Natural killer cell (primary cell): Measurements from ENCODE around the gene ALAS2. TPM values are rescaled to one million over a fixed set of nuclear protein-coding genes. Genes with fewer than 3 reads are reported as not detected.

Experiments used
- ATAC-seq, 3 donors: fragments of 150-1000 bp in 2 of 3; fragments of 200-7000 bp in 1 of 3; cut with Tn5 transposase; 1 replicate in 1 of 3; 2 replicates in 2 of 3; pipeline ENCODE4 v1.10.0; 2021; ENCODE audit warnings: mild to moderate bottlenecking in 2 of 3, moderate library complexity in 2 of 3
- DNase-seq, 2 donors: peaks; one replicate each; pipeline versions ENCODE4 v3.0.0 to v3.0.0-alpha.2; 2013 to 2021; ENCODE audit warnings: mixed read lengths in 1 of 2
- H3K27ac ChIP-seq: one replicate; pipeline ENCODE4 v1.5.1; 2013; ENCODE audit warnings: mild to moderate bottlenecking, low read length
- H3K27me3 ChIP-seq: one replicate; pipeline ENCODE4 v1.6.1; 2013; ENCODE audit warnings: low read length; ENCODE audit not compliant: control insufficient read depth, insufficient read depth
- H3K36me3 ChIP-seq: one replicate; pipeline ENCODE4 v1.6.1; 2013; ENCODE audit warnings: low read length; ENCODE audit not compliant: control insufficient read depth, insufficient read depth
- H3K4me1 ChIP-seq: one replicate; pipeline ENCODE4 v1.6.1; 2013; ENCODE audit warnings: low read length; ENCODE audit not compliant: control insufficient read depth, insufficient read depth
- H3K4me3 ChIP-seq: one replicate; pipeline ENCODE4 v1.5.1; 2013; ENCODE audit warnings: low read length
- H3K9me3 ChIP-seq: one replicate; pipeline ENCODE4 v1.6.1; 2013; ENCODE audit warnings: low read length; ENCODE audit not compliant: control insufficient read depth, insufficient read depth
- H3K27ac Mint-ChIP-seq, 2 donors: one replicate each; pipeline ENCODE4 v1.8.0; 2022; ENCODE audit warnings: mild to moderate bottlenecking in 2 of 2, mixed read lengths in 2 of 2, moderate library complexity in 1 of 2
- H3K27me3 Mint-ChIP-seq, 2 donors: one replicate each; pipeline ENCODE4 v1.8.0; 2022; ENCODE audit warnings: low read depth in 2 of 2, mixed read lengths in 2 of 2
- H3K36me3 Mint-ChIP-seq: one replicate; pipeline ENCODE4 v1.8.0; 2022; ENCODE audit warnings: mixed read lengths
- H3K4me1 Mint-ChIP-seq, 2 donors: one replicate each; pipeline ENCODE4 v1.8.0; 2022; ENCODE audit warnings: mixed read lengths in 2 of 2
- H3K4me3 Mint-ChIP-seq: one replicate; pipeline ENCODE4 v1.8.0; 2022; ENCODE audit warnings: mild to moderate bottlenecking, moderate library complexity, mixed read lengths
- H3K9me3 Mint-ChIP-seq, 2 donors: one replicate each; pipeline ENCODE4 v1.8.0; 2022; ENCODE audit warnings: mixed read lengths in 2 of 2
- CTCF ChIP-seq: fragments of 200-600 bp; IDR thresholded peaks from one replicate; pipeline ENCODE4 v1.8.0; 2022; ENCODE audit warnings: antibody characterized with exemption
- WGBS: methylation state at CpG from one replicate; pipeline ENCODE4 v1.1.7; 2013; ENCODE audit warnings: missing lambda C conversion rate; ENCODE audit not compliant: insufficient coverage; 5-methylcytosine and 5-hydroxymethylcytosine counted together
- intact Hi-C: fragments of 100-400 bp; cut with micrococcal nuclease; formaldehyde crosslinking; loops from one replicate; pipeline ENCODE4 v1.14.2; 2022
- total RNA-seq, 4 donors: library from RNA; stranded (reverse); fragments of 120-200 nt in 1 of 4; gene quantifications; one replicate each; pipeline versions ENCODE4 v1.2.3 to v1.2.4, GENCODE V29; 2013 to 2022

The ALAS2 gene
- total RNA-seq, 3 donors from 2014 or later (not counting 1 experiment from before 2014, with no cell fraction given), result not detected

DNA sequence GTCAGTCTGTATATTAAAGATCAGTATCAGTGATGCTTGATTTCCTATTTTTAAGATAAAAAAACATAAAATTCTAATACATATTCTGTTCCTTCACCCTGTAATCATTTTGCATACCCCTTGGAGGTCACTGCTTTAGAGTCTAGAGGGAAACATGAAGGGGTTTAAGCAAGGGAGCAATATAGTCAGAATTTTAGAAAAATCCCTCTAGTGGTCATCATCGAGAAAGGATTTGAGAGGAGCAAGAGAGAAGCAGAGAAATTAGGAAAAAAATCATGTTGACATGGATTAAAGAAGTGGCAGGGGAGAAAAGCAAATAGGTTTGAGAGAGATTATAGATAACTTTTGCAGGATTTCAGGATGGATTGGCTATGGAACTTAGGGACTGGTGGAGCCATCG, 19.5 kb downstream of the ALAS2 start:
- Histone ChIP-seq H3K9me3 (no peaks in the 10 kb centered on the region), H3K27ac (no peak overlapping the region), H3K4me1 (peaks cover 12% of the 10 kb centered on the region), H3K27me3 (no peaks in the 10 kb centered on the region), H3K4me3 (no peak overlapping the region), H3K36me3 (no peaks in the 10 kb centered on the region)
- no peak for ATAC-seq
- intact Hi-C loops, result no loop called here
- Mint-ChIP-seq H3K9me3 (no peaks in the 10 kb centered on the region), H3K36me3 (no peaks in the 10 kb centered on the region), H3K4me1 (peaks cover 0 to 5% of the 10 kb centered on the region in 2 donors), H3K27me3 (no peaks in the 10 kb centered on the region), H3K27ac (no peak overlapping the region), H3K4me3 (no peak overlapping the region)
- WGBS, result 38% methylated on average over 2 of the region's 2 CpGs
- TF ChIP-seq CTCF, result no peak
- DNase-seq, result no peak

DNA sequence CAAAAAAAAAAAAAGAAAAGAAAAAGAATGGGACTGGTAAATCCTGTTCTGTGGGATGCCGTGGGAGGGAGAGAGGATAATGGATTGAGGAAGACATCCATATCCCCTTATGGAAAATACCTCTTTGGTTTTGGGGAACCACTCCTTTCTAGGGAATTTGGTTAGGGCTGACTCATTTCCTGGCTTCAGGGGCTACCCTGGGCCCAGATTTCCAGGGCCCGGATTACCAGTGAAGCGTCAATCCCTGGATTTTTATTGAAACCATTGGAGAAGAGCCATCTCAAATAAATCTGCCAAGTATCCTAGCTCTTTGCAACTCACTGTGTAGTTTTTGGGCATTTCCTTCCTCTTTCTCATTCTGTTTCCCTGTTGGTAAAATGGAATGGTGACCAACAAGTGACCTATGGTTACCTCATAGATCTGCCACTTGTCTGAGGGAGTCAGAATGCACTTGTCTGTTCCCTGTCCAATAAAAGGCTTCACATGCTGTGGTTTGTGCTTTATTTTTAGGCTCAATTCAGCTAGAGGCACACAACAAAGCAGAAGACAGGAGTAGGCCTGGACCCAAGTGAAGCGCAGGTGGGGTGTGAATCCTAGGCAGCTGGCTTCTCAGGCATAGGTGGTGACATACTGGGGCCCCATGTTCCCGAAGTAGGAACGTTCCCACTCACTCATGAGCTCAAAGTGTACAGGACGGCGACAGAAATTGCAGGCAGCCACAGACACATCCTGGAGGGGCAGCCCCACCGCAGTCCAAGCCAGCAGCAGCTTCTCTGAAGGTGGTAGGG, 22.0 kb downstream of the ALAS2 start:
- TF ChIP-seq CTCF, result no peak
- Histone ChIP-seq H3K4me1 (peaks cover 21% of the 10 kb centered on the region), H3K27me3 (no peaks in the 10 kb centered on the region), H3K9me3 (no peaks in the 10 kb centered on the region), H3K27ac (no peak overlapping the region), H3K4me3 (no peak overlapping the region), H3K36me3 (peaks cover 9% of the 10 kb centered on the region)
- peak in 1 of 3 donors; percentile 38 for ATAC-seq
- H3K4me1 Mint-ChIP-seq, result peaks cover 0 to 8% of the 10 kb centered on the region in 2 donors
- H3K9me3 Mint-ChIP-seq, result no peaks in the 10 kb centered on the region
- H3K27ac Mint-ChIP-seq, result peak overlapping the region in 1 of 2 donors; percentile 37
- H3K36me3 Mint-ChIP-seq, result no peaks in the 10 kb centered on the region
- H3K27me3 Mint-ChIP-seq, result no peaks in the 10 kb centered on the region
- intact Hi-C loops, result no loop called here
- WGBS, result 22% methylated on average over 7 of the region's 9 CpGs
- H3K4me3 Mint-ChIP-seq, result no peak overlapping the region
- DNase-seq, result peak in 1 of 2 donors; percentile 14

DNA sequence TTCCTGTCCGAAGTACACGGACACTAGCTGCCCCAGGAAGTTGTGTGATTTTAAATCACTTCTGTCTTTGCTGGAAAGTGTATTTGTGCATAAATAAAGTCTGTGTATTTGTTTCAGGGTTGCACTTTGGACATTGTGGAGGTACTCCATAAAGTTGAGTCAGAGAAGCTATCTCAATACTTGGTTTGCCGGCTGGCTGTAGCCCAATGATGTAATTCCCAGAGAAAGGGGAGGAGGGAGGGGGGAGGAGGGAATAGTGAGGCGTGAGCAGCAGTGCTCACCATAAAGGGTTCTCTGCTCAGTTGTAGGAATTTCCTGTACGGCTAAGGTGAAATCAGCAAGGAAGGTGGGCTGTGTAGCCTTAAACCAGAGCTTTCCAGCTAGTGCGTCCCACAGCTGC, 23.1 kb downstream of the ALAS2 start:
- Mint-ChIP-seq H3K27ac (peak overlapping the region in 1 of 2 donors; percentile 70), H3K4me3 (no peak overlapping the region)
- intact Hi-C loops, result no loop called here

More for the DNA sequence above, 23.1 kb downstream of the ALAS2 start:
- H3K4me1 ChIP-seq, result peaks cover 32% of the 10 kb centered on the region
- Mint-ChIP-seq H3K27me3 (no peaks in the 10 kb centered on the region), H3K36me3 (no peaks in the 10 kb centered on the region), H3K9me3 (no peaks in the 10 kb centered on the region), H3K4me1 (peaks cover 0 to 8% of the 10 kb centered on the region in 2 donors)
- no peak for TF ChIP-seq CTCF
- H3K36me3 ChIP-seq, result peaks cover 17% of the 10 kb centered on the region
- H3K4me3 ChIP-seq, result no peak overlapping the region
- no peaks in the 10 kb centered on the region for H3K9me3 ChIP-seq
- DNase-seq, result no peak
- 100% methylated on average over 4 of the region's 6 CpGs for WGBS
- H3K27me3 ChIP-seq, result no peaks in the 10 kb centered on the region
- no peak overlapping the region for H3K27ac ChIP-seq
- no peak for ATAC-seq
